Upper lobe of left lung (tissue), 4 donors: ENCODE data around the gene SCFD2.

Experiments used
- CTCF ChIP-seq, 6 experiments: fragments of 450-650 bp in 4 of 6; fragments of 200-600 bp in 2 of 6; sonication (generic) in 2 of 6; IDR thresholded peaks; one replicate each; pipeline ENCODE4 v1.5.1; 2016 to 2019; ENCODE audit warnings: antibody characterized with exemption in 6 of 6
- EP300 ChIP-seq, 4 donors: sonication (generic); formaldehyde crosslinking; IDR thresholded peaks; one replicate each; pipeline ENCODE4 v1.5.1; 2017; ENCODE audit warnings: antibody characterized with exemption in 4 of 4, control low read depth in 2 of 4
- POLR2A ChIP-seq, 4 donors: fragments of 450-650 bp; IDR thresholded peaks; one replicate each; pipeline ENCODE4 v1.5.1; 2016 to 2017; ENCODE audit warnings: antibody characterized with exemption in 4 of 4, mild to moderate bottlenecking in 2 of 4
- POLR2AphosphoS5 ChIP-seq, 2 donors: sonication (generic); formaldehyde crosslinking; IDR thresholded peaks; one replicate each; pipeline ENCODE4 v1.5.1; 2017; ENCODE audit warnings: antibody characterized with exemption in 2 of 2

DNA sequence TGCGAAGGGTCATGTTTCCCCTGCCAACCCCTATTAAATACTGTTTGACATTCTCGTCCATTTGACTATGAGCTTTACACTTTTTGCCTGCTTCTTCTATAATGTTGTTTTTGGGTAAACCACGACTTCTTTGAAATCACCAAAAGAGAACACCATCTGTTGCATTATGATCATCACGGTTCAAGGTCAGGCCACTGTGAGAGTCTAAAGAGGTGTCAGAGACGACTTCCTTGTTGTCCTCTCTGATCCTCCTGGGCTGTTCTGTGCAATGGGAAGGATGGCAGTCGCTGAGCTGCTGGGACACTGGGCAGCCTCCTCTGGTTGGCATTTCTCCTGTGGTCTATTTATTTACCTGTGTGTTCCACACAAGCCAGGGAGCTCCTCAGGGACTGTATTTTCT, 366.2 kb downstream of the SCFD2 start:
- TF ChIP-seq EP300 (IDR thresholded peaks at IDR 0.05): peak in 1 of 4 donors; percentile 28
- no peak for TF ChIP-seq POLR2A (IDR thresholded peaks at IDR 0.05)
- peak; percentile 12 to 41 for TF ChIP-seq POLR2AphosphoS5 (IDR thresholded peaks at IDR 0.05)
- no peak for TF ChIP-seq CTCF (IDR thresholded peaks at IDR 0.05)
